Motor neuron (in vitro differentiated cells): Measurements from ENCODE around the gene AP2A2. TPM values are rescaled to one million over a fixed set of nuclear protein-coding genes. Genes with fewer than 3 reads are reported as not detected.
A peak's percentile ranks its signal among the peaks of the same experiment; 100 is the strongest.

Experiments used
- ATAC-seq, 8 experiments: fragments of 200-7000 bp; cut with Tn5 transposase; replicated peaks in 6 of 8; 2 replicates each; pipeline ENCODE4 v1.8.0; 2021; ENCODE audit warnings: mild to moderate bottlenecking in 8 of 8, moderate library complexity in 8 of 8
- H3K27ac ChIP-seq, 2 donors: fragments of 250-450 bp; sonication (Bioruptor Pico); 2 replicates each; pipeline ENCODE4 v1.9.0; 2021; ENCODE audit warnings: antibody characterized with exemption in 2 of 2, mild to moderate bottlenecking in 2 of 2, moderate library complexity in 1 of 2
- H3K4me1 ChIP-seq, 2 donors: fragments of 250-450 bp; sonication (Bioruptor Pico); replicated peaks in 1 of 2; 2 replicates each; pipeline ENCODE4 v1.6.1; 2021; ENCODE audit warnings: antibody characterized with exemption in 2 of 2, mild to moderate bottlenecking in 2 of 2, moderate library complexity in 1 of 2
- H3K4me3 ChIP-seq, 5 donors: fragments of 250-450 bp; sonication (Bioruptor Pico); 2 replicates each; pipeline ENCODE4 v1.9.0; 2021; ENCODE audit warnings: antibody characterized with exemption in 5 of 5, mild to moderate bottlenecking in 5 of 5, moderate library complexity in 4 of 5
- WGBS, 10 experiments: fragments of 450-650 bp; shearing (Covaris generic); methylation state at CpG; one replicate each; pipeline ENCODE4 v1.0.0; 2022; 5-methylcytosine and 5-hydroxymethylcytosine counted together
- in situ Hi-C, 9 experiments: fragments of 400-800 bp; cut with MboI; loops; one replicate each; pipeline ENCODE4 v1.15.0; 2021; ENCODE audit warnings: low sequenced_read_pairs in 9 of 9, low pct_unique_long_range_greater_than_20kb in 2 of 9; ENCODE audit not compliant: unreplicated experiment in 9 of 9
- total RNA-seq, 8 experiments: library from RNA; unstranded; fragments of 300-600 nt; gene quantifications; 2 replicates each; pipeline versions ENCODE4 v1.2.3 to v1.2.4, GENCODE V29; 2022

The AP2A2 gene
- total RNA-seq, 8 experiments from 2014 or later, result 31.3 to 78.4 (median 45.8) TPM

DNA sequence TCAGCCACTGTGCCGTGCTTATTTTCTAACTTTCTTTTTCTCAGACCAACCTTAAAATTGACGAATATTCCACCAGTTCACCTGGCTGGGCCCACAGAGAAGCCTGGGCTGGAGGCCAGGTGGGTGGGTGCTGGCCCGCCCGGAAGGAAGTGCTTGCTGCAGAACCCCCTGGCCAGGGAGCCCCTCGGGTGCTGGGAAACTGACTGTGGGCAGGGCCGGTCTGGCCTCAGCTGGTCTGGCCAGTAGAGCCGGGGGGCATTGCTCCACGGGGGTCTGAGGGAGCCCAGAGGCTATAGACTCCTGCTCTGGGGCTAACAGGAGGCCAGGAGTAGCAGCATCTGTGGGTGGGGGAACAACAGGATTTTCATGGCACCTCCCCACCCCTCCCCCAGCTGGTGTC is 8.2 kb upstream of the AP2A2 start:
- in situ Hi-C loops, result no loop called here
- peaks cover 0 to 6% of the 10 kb centered on the region in 2 donors for H3K4me1 ChIP-seq
- no peak overlapping the region for H3K4me3 ChIP-seq
- no peak overlapping the region for H3K27ac ChIP-seq
- ATAC-seq, result no peak
- WGBS, 10 experiments, result 89 to 100% methylated on average over 2 to 3 of the region's 8 CpGs; no CpG with 5 or more reads in 8 of the 10 experiments

DNA sequence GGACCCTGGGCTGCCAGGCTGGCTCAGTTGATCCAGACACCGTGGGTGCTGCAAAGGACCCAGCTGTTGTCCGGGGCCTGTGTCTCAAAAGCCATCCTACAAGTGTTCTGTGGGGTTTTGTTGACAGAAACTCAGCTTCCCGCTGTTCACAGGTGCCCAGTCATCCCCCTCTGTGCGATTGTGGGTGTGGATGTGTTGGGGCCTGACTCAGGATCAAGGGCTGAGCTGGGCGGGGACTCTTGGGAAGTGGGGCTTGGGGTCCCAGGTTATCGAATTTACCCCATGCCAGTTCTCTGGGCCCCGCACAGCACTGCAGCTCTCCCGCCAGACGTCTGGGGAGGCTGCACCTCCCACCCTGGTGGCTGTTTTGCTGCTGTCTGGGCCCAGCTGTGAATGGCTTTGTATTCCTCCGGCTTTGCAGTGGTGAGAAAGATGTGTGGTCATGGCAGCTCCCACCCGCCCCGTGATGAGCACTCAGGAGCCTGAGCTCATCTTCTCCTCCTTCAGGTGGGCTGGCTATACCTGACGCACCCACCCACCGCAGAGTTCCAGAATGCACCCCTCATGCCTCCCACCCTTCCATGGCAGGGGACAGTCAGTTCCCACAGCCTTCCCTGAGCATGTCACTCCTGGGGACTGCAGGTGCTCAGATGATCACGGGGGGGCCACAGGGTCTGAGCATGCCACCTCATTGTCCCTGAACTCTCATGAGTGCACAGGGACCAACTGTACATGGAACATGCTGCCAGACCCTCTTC is 3.6 kb upstream of the AP2A2 start:
- Histone ChIP-seq H3K4me1 (peaks cover 3 to 11% of the 10 kb centered on the region in 2 donors), H3K27ac (no peak overlapping the region), H3K4me3 (no peak overlapping the region)
- no peak for ATAC-seq
- in situ Hi-C loops, result no loop called here
- WGBS, 10 experiments, result 40 to 100% (median 80%) methylated on average over 1 to 4 of the region's 15 CpGs; no CpG with 5 or more reads in 5 of the 10 experiments

DNA sequence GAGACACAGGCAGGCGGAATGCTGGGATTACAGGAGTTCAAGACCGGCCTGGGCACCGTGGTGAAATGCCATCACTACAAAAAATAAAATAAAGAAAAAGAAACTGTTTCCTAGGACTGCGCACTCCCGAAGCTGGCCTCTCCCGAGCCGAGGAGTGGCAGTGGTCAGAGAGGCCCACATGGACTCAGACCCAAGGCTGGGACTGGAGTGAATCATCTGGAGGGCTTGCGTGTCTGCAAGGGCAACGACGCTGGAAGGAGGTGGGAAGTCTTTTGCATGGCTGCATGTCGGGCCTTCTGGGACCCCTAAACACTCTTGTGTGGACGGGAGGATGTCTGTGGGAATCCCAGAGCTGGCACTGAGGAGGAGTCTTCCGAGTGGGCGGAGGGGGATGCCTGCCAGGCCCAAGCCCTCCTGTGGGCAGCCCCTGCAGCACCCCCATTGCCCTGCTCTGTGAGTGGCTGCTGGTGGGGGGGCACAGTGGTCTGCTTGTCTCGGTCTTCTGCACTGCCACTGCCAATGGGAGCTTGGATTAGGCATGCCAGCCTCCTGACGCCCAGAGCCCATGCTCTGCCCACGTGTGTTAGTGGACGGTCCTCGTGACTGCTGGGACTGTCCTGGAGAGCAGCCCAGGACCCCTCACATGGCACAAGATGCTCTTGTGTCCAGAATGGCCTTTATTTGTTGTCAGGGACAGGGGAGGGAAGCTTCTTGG is 1.8 kb upstream of the AP2A2 start:
- WGBS, 10 experiments, result 30 to 98% (median 85%) methylated on average over 2 to 9 of the region's 19 CpGs; no CpG with 5 or more reads in 2 of the 10 experiments
- in situ Hi-C loops, result no loop called here
- ATAC-seq, result no peak

DNA sequence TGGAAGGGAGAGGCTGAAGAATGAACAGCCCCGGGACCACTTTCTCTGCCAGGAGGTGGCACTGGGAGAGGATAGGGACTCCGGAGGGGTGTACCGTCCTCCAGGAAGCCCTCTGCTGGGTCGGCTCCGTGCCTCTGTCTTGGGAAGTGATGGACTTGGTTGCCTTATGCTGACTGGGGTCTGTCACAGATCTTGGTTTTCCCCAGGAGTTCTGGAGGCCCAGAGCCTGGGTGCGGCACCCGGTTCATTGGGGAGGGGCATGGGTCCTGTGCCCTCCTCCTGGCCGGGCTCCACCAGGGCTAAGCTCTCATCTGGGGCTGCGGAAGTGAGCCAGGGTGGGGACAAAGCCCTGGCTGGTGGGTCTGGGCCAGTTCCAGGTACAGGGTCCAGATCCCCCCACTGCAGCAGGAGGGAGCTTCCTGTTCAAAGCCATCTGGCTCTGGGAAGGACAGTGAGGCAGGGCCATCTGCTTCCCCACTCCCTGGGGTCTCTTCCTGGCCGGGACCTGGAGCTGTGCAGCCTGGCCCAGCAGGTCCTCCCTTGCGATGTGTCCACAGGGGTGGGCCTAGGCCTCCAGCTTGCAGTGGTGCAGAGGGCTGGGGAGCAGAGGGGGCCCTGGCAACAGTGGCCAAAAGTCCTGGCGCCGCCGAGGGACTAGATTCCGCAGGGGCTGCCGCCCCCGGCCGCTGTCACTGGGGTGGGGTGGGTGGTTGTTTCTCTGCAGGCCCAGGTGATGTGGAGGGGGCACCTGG is 1.1 kb upstream of the AP2A2 start:
- H3K4me3 ChIP-seq, result no peak overlapping the region
- in situ Hi-C loops, result no loop called here
- 90 to 100% (median 91%) methylated on average over 2 to 4 of the region's 18 CpGs; no CpG with 5 or more reads in 7 of the 10 experiments for WGBS, 10 experiments
- peak in 1 of 8 experiments; percentile 4 for ATAC-seq
- peak overlapping the region in 1 of 2 donors; percentile 44 for H3K27ac ChIP-seq
- peaks cover 20 to 24% of the 10 kb centered on the region in 2 donors for H3K4me1 ChIP-seq

More for the DNA sequence above, 1.8 kb upstream of the AP2A2 start:
- Histone ChIP-seq H3K4me3 (no peak overlapping the region), H3K4me1 (peaks cover 19 to 26% of the 10 kb centered on the region in 2 donors), H3K27ac (no peak overlapping the region)

DNA sequence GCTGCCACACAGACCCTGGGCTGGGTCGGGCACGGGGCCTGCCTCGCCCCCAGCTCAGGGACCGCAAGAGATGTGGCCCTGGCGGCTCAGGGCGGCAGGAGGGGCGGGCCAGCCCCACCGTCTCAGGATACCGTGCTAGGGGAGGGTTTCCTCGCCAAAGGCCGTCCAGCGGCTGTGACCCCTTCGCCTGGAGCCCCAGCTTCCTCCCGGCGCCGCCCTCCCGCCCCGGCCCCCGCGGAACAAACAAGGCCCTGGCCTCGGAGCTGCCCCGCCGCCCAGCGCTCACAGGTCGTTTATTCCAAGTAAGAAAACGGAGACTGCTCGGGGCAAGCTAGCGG is 543 bp upstream of the AP2A2 start:
- in situ Hi-C loops, result no loop called here
- Histone ChIP-seq H3K4me3 (peak overlapping the region; percentile 6 to 99 (median 97)), H3K4me1 (peaks cover 20 to 24% of the 10 kb centered on the region in 2 donors), H3K27ac (peak overlapping the region in 1 of 2 donors; percentile 15)
- no peak for ATAC-seq
- WGBS, 10 experiments, result no CpG with 5 or more reads among the region's 28 CpGs

DNA sequence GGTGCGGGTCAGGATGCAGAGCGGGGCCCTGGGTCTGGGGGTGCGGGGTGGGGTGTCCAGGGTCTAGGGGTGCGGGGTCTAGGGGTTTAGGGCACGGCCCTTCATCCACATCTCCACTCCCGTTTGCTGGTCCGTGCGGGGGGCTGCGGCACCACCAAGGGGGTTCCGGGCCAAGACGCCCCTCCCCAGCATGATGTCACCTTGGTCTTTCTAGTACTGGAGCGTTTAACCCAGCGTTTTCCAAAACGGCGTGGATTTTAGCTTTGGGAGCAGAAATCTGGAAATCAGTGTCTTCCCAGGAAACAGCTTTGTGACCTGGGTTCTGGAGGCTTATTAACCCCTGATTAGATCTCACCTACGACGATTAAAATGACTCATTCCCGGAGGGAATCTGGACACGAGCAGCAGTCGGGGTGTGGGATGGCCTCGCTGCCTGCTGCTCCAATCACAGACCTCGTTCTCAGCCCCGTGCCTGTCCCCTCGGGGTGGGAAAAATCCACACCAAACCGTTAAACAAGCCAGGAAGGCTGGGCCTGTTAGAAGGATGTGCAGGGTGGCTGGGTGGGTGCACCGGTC is 759 bp downstream of the AP2A2 start:
- in situ Hi-C loops, result no loop called here
- Histone ChIP-seq H3K27ac (peak overlapping the region; percentile 86 to 88), H3K4me1 (peaks cover 24 to 32% of the 10 kb centered on the region in 2 donors), H3K4me3 (peak overlapping the region; percentile 86 to 99 (median 97))
- WGBS, 10 experiments, result 0 to 20% (median 0%) methylated on average over 1 to 15 of the region's 26 CpGs; no CpG with 5 or more reads in 4 of the 10 experiments
- ATAC-seq, result peak; percentile 52 to 72 (median 60)

DNA sequence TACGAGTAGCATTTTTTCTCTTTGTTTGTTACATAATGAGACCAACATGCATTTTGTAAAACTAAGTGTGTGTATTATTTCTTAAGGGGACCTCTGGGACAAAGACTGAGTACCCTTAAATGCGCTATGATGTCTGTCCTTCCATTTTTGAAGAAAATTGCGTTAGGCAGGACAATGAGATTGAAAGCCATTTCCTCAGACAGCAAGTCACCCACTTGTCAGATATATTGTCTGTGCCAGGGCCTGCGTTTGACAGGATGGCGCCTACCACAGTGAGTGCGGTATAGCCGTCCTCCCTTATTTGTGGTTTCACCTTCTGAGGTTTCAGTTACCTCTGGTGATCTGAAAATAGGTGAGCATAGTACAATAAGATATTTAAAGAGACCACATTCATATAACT is 2.2 kb downstream of the AP2A2 start:
- WGBS, 10 experiments, result 45 to 100% (median 77%) methylated on average over 1 to 7 of the region's 7 CpGs
- in situ Hi-C loops, result no loop called here
- no peak for ATAC-seq
- Histone ChIP-seq H3K4me3 (no peak overlapping the region), H3K27ac (no peak overlapping the region), H3K4me1 (peaks cover 31 to 45% of the 10 kb centered on the region in 2 donors)

DNA sequence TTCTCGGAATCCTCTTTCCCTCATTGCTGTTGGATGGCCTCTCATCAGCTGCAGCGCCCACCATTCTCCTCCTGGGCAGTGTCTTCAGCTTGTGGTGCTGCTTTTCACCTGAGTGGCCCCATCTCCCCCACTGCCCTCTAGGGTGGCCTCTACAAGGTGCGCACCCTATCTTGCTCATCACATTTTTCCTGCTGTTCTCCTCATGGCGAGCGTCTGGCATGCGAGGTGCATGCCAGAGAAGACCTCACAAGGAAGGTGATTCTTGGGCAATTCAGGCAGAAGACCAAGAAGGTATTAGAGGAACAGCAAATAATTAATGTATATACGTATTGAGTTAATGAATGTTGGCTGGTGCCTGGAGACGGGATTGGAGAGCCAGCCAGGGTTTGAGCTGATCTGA is 3.1 kb downstream of the AP2A2 start:
- ATAC-seq, result no peak
- in situ Hi-C loops, result no loop called here
- Histone ChIP-seq H3K4me1 (peaks cover 32 to 47% of the 10 kb centered on the region in 2 donors), H3K27ac (no peak overlapping the region), H3K4me3 (no peak overlapping the region)
- WGBS, 10 experiments, result 71 to 100% (median 85%) methylated on average over 1 to 5 of the region's 8 CpGs; no CpG with 5 or more reads in 1 of the 10 experiments

DNA sequence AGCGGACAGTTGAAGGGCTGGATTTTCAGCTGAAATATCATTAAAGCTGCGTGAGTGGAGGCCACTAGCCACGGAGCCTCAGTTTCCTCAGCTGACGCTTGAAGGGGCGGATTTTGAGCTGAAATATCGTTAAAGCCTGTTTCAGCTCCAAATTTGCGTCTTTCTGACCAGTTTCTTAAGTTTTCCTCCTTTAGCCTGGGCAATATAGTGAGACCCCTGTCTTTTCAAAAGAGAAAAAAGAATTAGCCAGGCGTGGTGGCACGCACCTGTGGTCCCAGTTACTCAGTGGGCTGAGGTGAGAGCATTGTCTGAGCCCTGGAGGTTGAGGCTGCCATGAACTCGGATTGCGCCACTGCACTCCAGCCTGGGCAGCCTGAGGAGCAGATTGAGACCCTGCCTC is 3.7 kb downstream of the AP2A2 start:
- no peak for ATAC-seq
- WGBS, 10 experiments, result 80 to 100% (median 94%) methylated on average over 1 to 10 of the region's 11 CpGs; no CpG with 5 or more reads in 2 of the 10 experiments
- Histone ChIP-seq H3K27ac (no peak overlapping the region), H3K4me1 (peaks cover 38 to 50% of the 10 kb centered on the region in 2 donors), H3K4me3 (no peak overlapping the region)
- in situ Hi-C loops, result no loop called here

DNA sequence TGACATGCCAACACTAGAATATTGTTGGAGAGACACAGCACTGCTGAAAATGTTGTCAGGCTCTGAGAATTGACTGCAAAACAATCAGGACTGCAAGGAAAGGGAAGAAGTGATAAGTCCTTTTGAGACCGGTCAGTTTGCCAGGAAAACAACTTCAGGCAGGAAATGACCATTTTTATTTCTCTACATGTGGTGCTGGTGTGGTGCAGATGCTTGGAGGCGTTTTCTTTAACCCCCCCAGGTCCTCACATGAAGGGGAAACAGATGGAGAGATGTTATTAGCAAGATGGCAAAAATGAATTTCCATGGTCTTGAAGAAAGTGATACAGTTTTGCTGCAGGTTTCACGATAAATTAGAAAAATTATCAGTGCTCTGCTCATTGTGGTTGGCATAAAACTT is 5.7 kb downstream of the AP2A2 start:
- ATAC-seq, result peak in 1 of 8 experiments; percentile 20
- 0 to 84% (median 72%) methylated on average over 1 to 3 of the region's 3 CpGs; no CpG with 5 or more reads in 3 of the 10 experiments for WGBS, 10 experiments
- peaks cover 45 to 54% of the 10 kb centered on the region in 2 donors for H3K4me1 ChIP-seq
- H3K4me3 ChIP-seq, result no peak overlapping the region
- in situ Hi-C loops, result no loop called here
- no peak overlapping the region for H3K27ac ChIP-seq

DNA sequence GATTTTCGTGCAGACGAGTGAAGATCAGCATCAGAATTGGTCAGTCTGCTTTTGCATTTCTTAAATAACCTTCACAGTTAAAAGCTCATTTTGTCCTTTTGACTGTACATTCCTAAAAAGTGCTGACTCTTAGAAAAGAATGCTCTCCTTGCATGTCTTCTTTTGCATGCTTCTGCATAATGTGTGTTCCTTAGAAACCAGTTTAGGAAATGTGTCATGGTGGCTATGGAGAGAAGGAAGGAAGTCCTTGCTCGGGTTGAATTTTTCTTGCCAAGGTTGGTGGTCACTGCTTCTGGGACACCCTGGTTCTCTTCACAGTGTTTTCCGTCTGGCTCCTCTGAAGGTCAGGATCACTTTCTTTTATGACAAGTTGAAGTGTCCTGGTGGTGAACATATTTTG is 6.8 kb downstream of the AP2A2 start:
- peak in 4 of 8 experiments; percentile 43 to 77 (median 72) for ATAC-seq
- WGBS, 10 experiments, result 0 to 90% (median 64%) methylated on average over 2 to 4 of the region's 4 CpGs
- no peak overlapping the region for H3K27ac ChIP-seq
- in situ Hi-C loops, result no loop called here
- H3K4me3 ChIP-seq, result no peak overlapping the region
- H3K4me1 ChIP-seq, result peaks cover 38 to 46% of the 10 kb centered on the region in 2 donors

DNA sequence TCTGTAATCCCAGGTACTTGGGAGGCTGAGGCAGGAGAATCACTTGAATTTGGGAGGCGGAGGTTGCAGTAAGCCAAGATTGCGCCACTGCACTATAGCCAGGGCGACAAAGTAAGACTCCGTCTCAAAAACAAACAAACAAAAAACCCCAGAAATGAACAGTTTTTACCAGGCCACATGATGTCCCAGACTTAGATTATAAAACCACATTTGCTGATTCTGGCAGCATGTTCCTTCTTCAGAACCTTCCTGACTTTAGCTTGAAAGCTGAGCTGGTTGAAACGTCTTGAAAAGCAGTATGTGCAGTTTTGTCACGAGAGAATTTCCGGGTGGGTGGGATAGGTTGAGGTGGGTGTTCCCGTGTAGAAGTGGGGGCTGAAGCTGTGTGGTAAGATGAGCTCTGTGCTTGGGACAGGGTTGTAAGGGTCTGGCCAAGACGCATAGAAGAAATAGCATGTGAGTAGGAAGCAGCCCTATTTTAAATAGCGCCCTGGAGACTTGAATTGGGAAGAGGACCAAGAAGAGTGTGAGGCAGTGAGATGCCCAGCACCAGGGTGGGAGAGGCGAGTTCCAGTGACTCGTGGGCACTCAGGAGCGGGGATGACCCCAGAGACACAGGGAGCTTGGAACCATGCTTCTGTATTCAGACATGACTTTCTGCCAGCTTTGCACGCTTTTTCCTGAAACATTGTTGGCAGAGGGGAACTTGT is 7.6 kb downstream of the AP2A2 start:
- H3K27ac ChIP-seq, result no peak overlapping the region
- ATAC-seq, result peak in 3 of 8 experiments; percentile 16 to 34 (median 24)
- WGBS, 10 experiments, result 31 to 96% (median 60%) methylated on average over 1 to 11 of the region's 14 CpGs; no CpG with 5 or more reads in 1 of the 10 experiments
- H3K4me1 ChIP-seq, result peaks cover 31 to 39% of the 10 kb centered on the region in 2 donors
- in situ Hi-C loops, result no loop called here
- no peak overlapping the region for H3K4me3 ChIP-seq
